Right lobe of liver (tissue), 4 donors: ENCODE results near the gene PRR5L.

Source experiments
- CTCF ChIP-seq, 4 donors: fragments of 200-600 bp in 3 of 4; fragments of 450-650 bp in 1 of 4; IDR thresholded peaks; one replicate each; pipeline versions ENCODE4 v1.5.1 to v1.8.0; 2016 to 2022; ENCODE audit warnings: antibody characterized with exemption in 4 of 4, mild to moderate bottlenecking in 2 of 4
- POLR2A ChIP-seq: fragments of 450-650 bp; IDR thresholded peaks from one replicate; pipeline ENCODE4 v1.6.1; 2017; ENCODE audit warnings: antibody characterized with exemption, mild to moderate bottlenecking
- donor health status: DM: no; HTN: no; CAD: no.
- donor health status: DM: no; HTN: no; CAD: no.
- donor health status: DM: no; HTN: yes; CAD: no.

- no peak for TF ChIP-seq CTCF (IDR thresholded peaks at IDR 0.05)
- TF ChIP-seq POLR2A = no peak
Observed at GRCh38 chr11:36271794-36272407, 24.2 kb upstream of the PRR5L start.
